Posterior cingulate gyrus (tissue), 11 donors: Measurements from ENCODE around the gene DCTN3.

Source experiments
- DNase-seq, 10 donors: peaks; one replicate each; pipeline versions ENCODE4 v3.0.0 to v3.0.0-alpha.2; 2020 to 2021; ENCODE audit warnings: mixed read lengths in 3 of 10
- intact Hi-C: fragments of 100-400 bp; cut with DNase I; formaldehyde crosslinking; loops from one replicate; pipeline ENCODE4 v1.15.1; 2023

DCTN3 gene

DNA sequence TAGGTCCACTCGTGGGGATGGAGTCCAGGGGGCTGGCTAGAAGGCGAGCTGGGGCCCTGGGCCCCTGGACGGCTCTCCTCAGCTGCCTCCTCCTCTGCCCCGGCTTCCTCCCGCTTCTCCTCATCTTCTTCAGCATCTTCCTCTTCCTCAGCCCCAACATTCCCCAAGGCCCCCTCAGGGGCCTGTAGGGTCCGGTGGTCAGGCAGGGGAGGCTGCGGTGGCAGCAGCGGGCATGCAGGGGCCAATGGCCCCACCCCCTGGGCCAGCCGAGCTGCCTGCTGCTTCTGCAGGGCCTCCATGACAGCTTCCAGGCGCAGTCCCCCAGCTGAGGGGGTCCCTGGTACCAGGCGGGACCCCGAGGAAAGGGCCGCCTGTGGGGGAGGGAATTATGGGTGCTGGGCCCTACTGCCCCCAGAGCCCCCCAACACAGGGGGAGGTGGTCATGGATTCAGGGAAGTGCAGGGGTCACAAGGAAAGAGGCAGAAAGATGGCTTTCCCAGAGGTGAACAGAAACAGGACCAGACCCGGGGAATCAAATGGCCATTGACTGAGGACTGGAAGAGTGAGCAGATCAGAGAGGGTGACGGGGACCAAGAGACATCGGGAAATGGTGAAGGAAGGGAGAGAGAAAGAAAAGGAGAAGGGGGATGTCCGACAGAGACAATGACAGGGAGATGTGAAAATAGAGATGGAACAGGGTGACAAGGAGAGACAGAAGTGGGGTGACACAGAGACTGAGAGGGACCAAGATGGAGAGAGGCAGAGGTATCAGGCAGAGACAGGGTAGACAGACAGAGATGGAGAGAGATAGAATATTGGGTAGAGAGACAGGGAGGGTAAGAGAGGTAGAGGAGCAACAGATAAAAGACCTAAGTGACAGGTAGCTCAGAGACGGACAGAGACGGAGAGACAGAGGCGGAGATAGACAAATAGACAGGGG, 7.7 kb upstream of the DCTN3 start:
- intact Hi-C loops: no loop called here
- DNase-seq: peak in 2 of 10 donors; percentile 25 to 64

DNA sequence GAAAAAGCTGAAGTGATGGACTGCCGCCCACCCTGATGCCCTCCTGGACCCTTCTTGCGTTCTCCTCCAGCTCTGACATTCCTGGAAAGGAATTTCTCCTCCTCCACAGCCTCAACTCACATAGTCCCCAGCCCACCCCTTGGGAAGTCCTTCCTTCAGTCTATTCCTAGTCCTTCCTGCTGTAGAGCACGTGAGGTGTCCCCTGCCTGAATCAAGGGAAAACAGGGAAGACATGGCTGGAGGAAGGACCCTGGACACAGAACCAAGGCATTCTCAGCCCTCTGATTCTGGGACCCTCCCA, 4.8 kb upstream of the DCTN3 start:
- DNase-seq: peak in 2 of 10 donors; percentile 4 to 8
- intact Hi-C loops: no loop called here

DNA sequence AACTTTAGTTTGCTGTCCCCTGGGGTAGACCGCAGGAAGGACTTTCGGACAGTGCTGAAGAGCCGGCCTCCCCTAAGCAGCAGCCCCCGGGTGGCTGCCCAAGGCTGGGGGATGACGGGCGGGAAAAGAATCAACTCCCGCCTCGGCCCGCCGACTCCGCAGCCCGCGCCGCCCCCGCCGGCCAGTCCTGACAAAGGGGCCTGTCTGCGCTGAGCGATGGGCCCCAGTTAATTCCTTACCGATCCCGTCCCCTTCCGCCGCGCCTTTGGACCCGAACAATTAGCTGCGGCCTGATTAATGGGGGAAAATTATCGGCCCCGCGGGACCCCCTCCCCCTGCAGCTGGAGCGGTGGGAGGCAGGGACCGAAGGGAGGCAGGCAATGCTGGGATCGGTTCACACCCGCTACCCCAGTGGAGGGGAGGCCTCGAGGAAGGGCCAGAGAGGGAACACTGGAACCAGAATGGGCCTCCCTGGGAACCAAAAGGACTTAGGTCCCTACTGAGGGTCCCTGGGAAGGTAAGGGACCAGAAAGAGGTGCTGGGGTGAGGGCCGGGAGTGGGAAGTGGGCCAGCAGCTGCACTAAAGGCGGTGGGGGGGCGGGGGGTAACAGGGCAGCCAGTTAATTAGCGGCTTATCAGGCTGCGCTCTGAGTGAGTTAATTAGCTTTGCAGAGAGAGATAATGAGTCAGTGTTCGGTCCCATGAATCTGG, 4.3 kb upstream of the DCTN3 start:
- peak in 2 of 10 donors; percentile 25 to 77 for DNase-seq
- intact Hi-C loops: no loop called here

- peak in 2 of 10 donors; percentile 66 to 74 for DNase-seq
- intact Hi-C loops: no loop called here
Observed at GRCh38 chr9:34623374-34624235, 3.3 kb upstream of the DCTN3 start.

GRCh38 chr9:34615132-34615531, 5.2 kb downstream of the DCTN3 start:
- DNase-seq: peak in 1 of 10 donors; percentile 51
- intact Hi-C loops: no loop called here

DNA sequence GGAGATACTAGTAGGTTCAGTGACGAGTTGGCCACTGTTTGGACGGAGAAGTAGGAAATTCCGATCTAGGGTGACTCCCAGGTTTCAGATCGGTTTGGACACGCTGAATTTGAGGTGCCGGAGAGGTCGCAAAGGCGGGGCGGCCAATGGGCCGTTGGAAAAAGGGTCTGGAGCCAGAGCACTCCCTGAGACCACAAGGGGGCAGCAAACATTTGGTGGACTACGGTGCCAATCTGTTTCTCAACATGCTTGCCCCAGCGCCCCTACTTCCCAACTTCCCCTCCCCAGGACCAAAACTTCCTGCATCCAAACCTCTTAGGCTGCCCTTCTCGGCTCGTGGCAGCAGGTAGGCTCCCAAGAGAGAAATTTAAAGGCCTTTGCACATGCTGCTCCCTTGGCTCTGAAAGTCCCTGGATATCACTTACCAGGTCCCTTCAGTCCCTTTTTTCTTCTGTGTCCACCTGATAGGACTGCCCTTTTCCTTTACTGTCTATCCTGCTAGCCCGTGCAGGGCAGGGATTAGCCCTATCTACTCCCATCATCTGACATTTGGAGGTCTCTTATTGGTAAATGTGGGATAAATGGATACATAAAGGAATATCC, 7.4 kb downstream of the DCTN3 start:
- intact Hi-C loops: loop anchor here (1.0 kb wide), 1 partner anchor 21 kb away; no protein-coding TSS in a partner anchor

DNA sequence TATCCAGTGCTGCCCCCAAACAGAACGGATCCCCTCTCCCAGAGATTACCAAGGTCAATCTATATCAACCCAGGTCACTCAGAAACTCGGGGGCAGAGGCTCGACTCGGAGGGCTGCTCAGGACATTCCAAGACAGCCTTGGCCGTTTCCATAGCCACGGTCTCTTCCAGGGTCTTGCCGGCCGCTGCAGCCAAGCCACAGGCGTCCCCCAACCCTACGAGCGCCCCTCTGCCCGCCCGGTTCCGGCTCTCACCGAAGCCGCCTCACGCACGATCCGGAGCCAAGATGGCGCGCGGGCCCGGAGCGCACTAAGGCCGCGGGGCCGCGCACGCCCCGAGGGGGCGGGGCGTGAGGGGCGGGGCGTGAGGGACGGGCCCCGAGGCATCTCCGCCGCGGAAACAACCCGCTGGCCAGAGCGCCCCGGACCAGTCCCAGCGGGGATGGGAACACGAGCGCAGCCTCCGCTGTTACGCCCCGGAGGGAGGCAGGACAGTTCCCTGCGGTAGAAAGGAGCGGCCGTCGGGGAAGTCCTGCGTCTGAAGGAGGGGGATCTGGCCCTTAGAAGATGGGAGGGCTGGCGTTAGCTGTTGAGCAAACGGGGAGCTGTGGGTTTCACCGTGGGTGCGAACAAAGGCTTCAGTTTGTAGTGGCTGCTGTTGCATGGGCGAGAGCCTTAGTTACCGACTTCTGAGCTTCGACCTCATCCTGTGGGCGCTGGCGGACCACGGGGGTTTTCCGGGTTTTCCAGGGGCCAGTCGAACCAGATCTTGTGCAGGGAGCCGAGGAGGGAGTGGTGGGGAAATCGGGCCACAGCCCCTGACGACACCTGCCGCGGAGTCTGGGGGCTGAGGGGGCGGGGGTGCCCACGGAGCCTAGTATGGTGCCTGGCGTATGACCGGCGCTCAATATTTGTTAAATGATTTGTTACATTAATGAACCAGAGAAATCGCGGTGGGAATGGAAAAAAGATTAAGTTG, 8.2 kb downstream of the DCTN3 start, which contains the start of gene RPP25L:
Gene RPP25L, minus strand, starts transcription at position 287 of the 977 bp plus-strand sequence. CDS start 801 bp downstream, outside the sequence.
- intact Hi-C loops: loop anchor here (1.0 kb wide), 1 partner anchor 22 kb away; no protein-coding TSS in a partner anchor
- peak; percentile 62 to 96 (median 82) for DNase-seq

More for the DNA sequence above, 7.4 kb downstream of the DCTN3 start:
- peak in 8 of 10 donors; percentile 68 to 95 (median 82) for DNase-seq

- DNase-seq: peak in 2 of 10 donors; percentile 17 to 73
- intact Hi-C loops: no loop called here
Observed at GRCh38 chr9:34611251-34611810, 9.0 kb downstream of the DCTN3 start.

- intact Hi-C loops: no loop called here
- peak in 1 of 10 donors; percentile 83 for DNase-seq
Observed at GRCh38 chr9:34610434-34611206, 9.7 kb downstream of the DCTN3 start.

GRCh38 chr9:34607331-34607730, 13.0 kb downstream of the DCTN3 start:
- intact Hi-C loops: no loop called here
- DNase-seq: no peak

GRCh38 chr9:34606905-34607304, 13.4 kb downstream of the DCTN3 start:
- no peak for DNase-seq
- intact Hi-C loops: no loop called here

GRCh38 chr9:34606190-34606589, 14.1 kb downstream of the DCTN3 start:
- no peak for DNase-seq
- intact Hi-C loops: no loop called here

GRCh38 chr9:34603610-34604231, 16.6 kb downstream of the DCTN3 start:
- peak; percentile 82 to 97 (median 92) for DNase-seq
- intact Hi-C loops: loop anchor here (5.0 kb wide), 1 partner anchor 271 kb away; no protein-coding TSS in a partner anchor

DNA sequence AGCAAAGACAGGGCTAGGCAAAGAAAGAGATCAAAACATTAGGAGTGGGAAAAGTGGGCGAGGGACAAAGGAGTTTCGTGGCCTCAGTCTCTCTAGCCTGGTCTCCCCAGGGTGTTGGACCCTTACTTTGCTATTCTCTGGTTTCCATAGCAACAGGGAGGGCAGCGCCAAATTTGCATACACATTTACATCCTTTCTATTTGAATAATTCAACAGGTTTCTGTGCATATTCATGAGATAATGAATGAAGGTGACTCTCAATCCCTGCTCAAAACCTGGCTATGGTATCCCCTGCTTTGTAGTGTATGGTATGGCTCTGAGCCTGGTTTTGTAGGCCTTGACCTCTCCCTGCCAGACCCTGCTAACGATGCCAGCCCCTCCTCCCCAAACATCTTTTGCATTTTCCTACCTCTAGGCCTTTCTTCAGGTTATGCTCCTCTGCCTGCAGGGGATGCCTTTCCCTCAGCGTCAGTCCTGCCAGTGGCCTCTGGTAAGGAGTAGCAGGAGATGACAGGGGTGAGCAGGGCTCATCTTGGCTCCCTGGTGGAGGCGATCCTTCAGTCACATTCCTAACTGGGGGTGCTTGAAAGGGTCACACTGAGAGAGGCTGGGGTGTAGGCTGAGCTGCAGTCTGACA, 18.2 kb downstream of the DCTN3 start:
- DNase-seq: no peak
- intact Hi-C loops: loop anchor here (5.0 kb wide), 1 partner anchor 270 kb away; no protein-coding TSS in a partner anchor

DNA sequence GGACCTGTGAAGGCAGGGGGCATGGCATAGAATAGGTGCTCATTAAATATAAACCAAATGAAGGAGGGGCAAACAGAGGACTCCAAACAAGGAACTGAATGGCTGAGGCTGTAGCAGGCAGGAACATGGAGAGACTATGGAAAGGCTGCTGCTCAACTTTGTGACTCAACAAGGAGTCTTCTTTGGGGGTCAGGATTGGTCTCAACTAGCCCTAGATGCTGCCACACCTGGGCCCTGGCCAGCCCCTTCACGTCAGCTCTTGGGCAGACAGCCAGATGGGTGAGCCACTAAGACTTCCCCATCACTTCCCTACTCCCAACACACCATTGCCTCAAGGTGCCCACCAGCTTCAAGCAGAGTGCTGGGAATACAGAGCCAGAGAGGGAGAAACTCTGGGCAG, 19.4 kb downstream of the DCTN3 start:
- DNase-seq: no peak
- intact Hi-C loops: loop anchor here (5.0 kb wide), 1 partner anchor 269 kb away; no protein-coding TSS in a partner anchor

- intact Hi-C loops: no loop called here
- DNase-seq: no peak
Observed at GRCh38 chr9:34599546-34599945, 20.7 kb downstream of the DCTN3 start.
